ENCODE measurements around the gene TSGA10IP.

The TSGA10IP gene

DNA sequence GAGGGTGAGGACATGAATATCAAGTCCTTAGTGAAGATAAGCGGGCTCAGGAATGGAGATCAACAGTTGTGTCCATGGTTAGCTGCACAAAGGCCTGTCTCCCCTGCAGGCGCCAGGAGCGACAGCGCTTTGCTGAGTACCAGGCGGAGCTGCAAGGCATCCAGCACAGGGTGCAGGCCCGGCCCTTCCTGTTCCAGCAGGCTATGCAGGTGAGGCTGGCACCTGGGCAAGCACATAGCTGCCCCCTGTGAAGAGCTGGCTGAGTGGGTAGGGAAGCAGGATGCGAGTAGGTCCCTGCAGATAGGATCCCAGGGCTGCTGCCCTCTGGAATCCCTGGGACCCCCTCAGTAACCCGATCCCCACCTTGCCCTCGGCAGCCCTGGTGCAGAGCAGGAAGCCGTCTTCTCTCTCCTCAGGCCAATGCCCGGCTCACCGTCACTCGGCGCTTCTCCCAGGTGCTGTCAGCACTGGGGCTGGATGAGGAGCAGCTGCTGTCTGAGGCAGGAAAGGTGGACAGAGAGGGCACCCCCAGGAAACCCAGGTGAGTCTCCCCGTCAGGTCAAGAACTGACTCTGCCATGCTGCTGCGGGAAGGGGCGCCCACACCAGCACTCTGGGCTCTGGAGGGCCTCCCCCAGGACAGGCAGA, 13.6 kb downstream of the TSGA10IP start:
- no peak overlapping the region for H3K27ac ChIP-seq (ENCODE audit: insufficient read depth, low read length, poor library complexity, severe bottlenecking)
- DNase-seq = no peak
- H3K9me3 ChIP-seq (ENCODE audit: control insufficient read depth, low read length) = no peaks in the 10 kb centered on the region
- no peak overlapping the region for H3K4me3 ChIP-seq (ENCODE audit: insufficient read depth, low read depth, low read length, poor library complexity, severe bottlenecking)
- no peaks in the 10 kb centered on the region for H3K27me3 ChIP-seq (replicated peaks; ENCODE audit: control insufficient read depth, insufficient read depth, low read length, poor library complexity, severe bottlenecking)
- peaks cover 1% of the 10 kb centered on the region for H3K36me3 ChIP-seq (ENCODE audit: control insufficient read depth, insufficient read depth, low read length)
- peaks cover 21% of the 10 kb centered on the region for H3K4me1 ChIP-seq (ENCODE audit: control insufficient read depth, insufficient read depth, low read length, poor library complexity, severe bottlenecking)

DNA sequence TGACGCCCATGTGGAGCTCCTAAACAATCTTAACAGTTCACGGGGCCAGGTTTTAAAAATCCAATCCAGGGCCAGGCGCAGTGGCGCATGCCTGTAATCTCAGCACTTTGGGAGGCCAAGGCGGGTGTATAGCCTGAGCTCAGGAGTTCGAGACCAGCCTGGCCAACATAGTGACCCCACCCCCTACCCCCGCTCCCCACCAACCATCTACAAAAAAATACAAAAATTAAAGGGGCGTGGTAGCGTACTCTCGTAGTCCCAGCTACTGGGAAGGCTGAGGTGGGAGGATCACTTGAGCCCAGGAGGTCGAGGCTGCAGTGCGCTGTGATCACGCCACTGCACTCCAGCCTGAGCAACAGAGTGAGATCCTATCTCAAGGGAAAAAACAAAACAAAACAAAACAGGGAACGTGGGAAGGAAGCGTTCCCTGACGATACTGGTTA, 15.6 kb downstream of the TSGA10IP start:
- H3K4me3 ChIP-seq (ENCODE audit: insufficient read depth, low read depth, low read length, poor library complexity, severe bottlenecking) = peak overlapping the region; percentile 100
- peaks cover 21% of the 10 kb centered on the region for H3K4me1 ChIP-seq (ENCODE audit: control insufficient read depth, insufficient read depth, low read length, poor library complexity, severe bottlenecking)
- peaks cover 20% of the 10 kb centered on the region for H3K36me3 ChIP-seq (ENCODE audit: control insufficient read depth, insufficient read depth, low read length)
- DNase-seq = no peak
- H3K9me3 ChIP-seq (ENCODE audit: control insufficient read depth, low read length) = no peaks in the 10 kb centered on the region
- H3K27me3 ChIP-seq (replicated peaks; ENCODE audit: control insufficient read depth, insufficient read depth, low read length, poor library complexity, severe bottlenecking) = no peaks in the 10 kb centered on the region
- peak overlapping the region; percentile 98 for H3K27ac ChIP-seq (ENCODE audit: insufficient read depth, low read length, poor library complexity, severe bottlenecking)

GRCh38 chr11:65961267-65962140, 16.2 kb downstream of the TSGA10IP start, which contains the start of gene SART1:
Gene SART1, plus strand, starts transcription at chr11:65961734. Its CDS starts 47 bp downstream, at chr11:65961781.
- Histone ChIP-seq H3K4me1 (ENCODE audit: control insufficient read depth, insufficient read depth, low read length, poor library complexity, severe bottlenecking) (peaks cover 21% of the 10 kb centered on the region), H3K9me3 (ENCODE audit: control insufficient read depth, low read length) (no peaks in the 10 kb centered on the region), H3K4me3 (ENCODE audit: insufficient read depth, low read depth, low read length, poor library complexity, severe bottlenecking) (peak within 1 kb of the TSS; percentile 100), H3K36me3 (ENCODE audit: control insufficient read depth, insufficient read depth, low read length) (peaks cover 26% of the 10 kb centered on the region), H3K27ac (ENCODE audit: insufficient read depth, low read length, poor library complexity, severe bottlenecking) (peak within 1 kb of the TSS; percentile 98), H3K27me3 (replicated peaks; ENCODE audit: control insufficient read depth, insufficient read depth, low read length, poor library complexity, severe bottlenecking) (no peaks in the 10 kb centered on the region)
- DNase-seq = peak; percentile 95

DNA sequence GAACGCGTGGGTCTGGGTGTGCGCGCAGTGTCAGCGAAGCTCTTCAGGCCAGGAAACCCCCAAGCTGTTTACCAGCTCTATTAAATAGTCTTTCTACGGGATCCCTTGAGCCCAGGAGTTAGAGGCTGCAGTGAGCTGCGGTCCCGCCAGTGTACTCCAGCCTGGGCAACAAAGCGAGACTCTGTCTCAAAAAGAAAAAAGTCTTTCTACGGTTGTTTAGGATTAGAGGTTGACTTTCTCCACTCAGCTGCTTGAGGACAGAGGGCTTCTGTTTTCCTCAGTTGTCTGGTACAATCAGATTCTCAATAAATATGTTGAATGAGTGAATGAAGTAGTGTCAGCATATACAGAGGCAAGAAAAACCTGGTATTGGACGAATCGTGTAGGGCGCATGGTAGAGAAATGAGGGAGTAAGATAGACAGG, 16.9 kb downstream of the TSGA10IP start:
- H3K36me3 ChIP-seq (ENCODE audit: control insufficient read depth, insufficient read depth, low read length) = peaks cover 33% of the 10 kb centered on the region
- H3K4me3 ChIP-seq (ENCODE audit: insufficient read depth, low read depth, low read length, poor library complexity, severe bottlenecking) = peak overlapping the region; percentile 100
- peaks cover 21% of the 10 kb centered on the region for H3K4me1 ChIP-seq (ENCODE audit: control insufficient read depth, insufficient read depth, low read length, poor library complexity, severe bottlenecking)
- H3K27ac ChIP-seq (ENCODE audit: insufficient read depth, low read length, poor library complexity, severe bottlenecking) = peak overlapping the region; percentile 98
- no peak for DNase-seq
- H3K27me3 ChIP-seq (replicated peaks; ENCODE audit: control insufficient read depth, insufficient read depth, low read length, poor library complexity, severe bottlenecking) = no peaks in the 10 kb centered on the region
- H3K9me3 ChIP-seq (ENCODE audit: control insufficient read depth, low read length) = no peaks in the 10 kb centered on the region

- Histone ChIP-seq H3K4me1 (ENCODE audit: control insufficient read depth, insufficient read depth, low read length, poor library complexity, severe bottlenecking) (peaks cover 18% of the 10 kb centered on the region), H3K4me3 (ENCODE audit: insufficient read depth, low read depth, low read length, poor library complexity, severe bottlenecking) (no peak overlapping the region), H3K9me3 (ENCODE audit: control insufficient read depth, low read length) (no peaks in the 10 kb centered on the region), H3K27ac (ENCODE audit: insufficient read depth, low read length, poor library complexity, severe bottlenecking) (no peak overlapping the region), H3K27me3 (replicated peaks; ENCODE audit: control insufficient read depth, insufficient read depth, low read length, poor library complexity, severe bottlenecking) (no peaks in the 10 kb centered on the region), H3K36me3 (ENCODE audit: control insufficient read depth, insufficient read depth, low read length) (peaks cover 60% of the 10 kb centered on the region)
- DNase-seq = no peak
These were observed 19.6 kb downstream of the TSGA10IP start for GRCh38 chr11:65964906-65965305.

GRCh38 chr11:65965986-65966762, 20.9 kb downstream of the TSGA10IP start:
- Histone ChIP-seq H3K27ac (ENCODE audit: insufficient read depth, low read length, poor library complexity, severe bottlenecking) (no peak overlapping the region), H3K9me3 (ENCODE audit: control insufficient read depth, low read length) (no peaks in the 10 kb centered on the region), H3K4me3 (ENCODE audit: insufficient read depth, low read depth, low read length, poor library complexity, severe bottlenecking) (no peak overlapping the region), H3K27me3 (replicated peaks; ENCODE audit: control insufficient read depth, insufficient read depth, low read length, poor library complexity, severe bottlenecking) (no peaks in the 10 kb centered on the region), H3K36me3 (ENCODE audit: control insufficient read depth, insufficient read depth, low read length) (peaks cover 63% of the 10 kb centered on the region), H3K4me1 (ENCODE audit: control insufficient read depth, insufficient read depth, low read length, poor library complexity, severe bottlenecking) (peaks cover 18% of the 10 kb centered on the region)
- DNase-seq = no peak

DNA sequence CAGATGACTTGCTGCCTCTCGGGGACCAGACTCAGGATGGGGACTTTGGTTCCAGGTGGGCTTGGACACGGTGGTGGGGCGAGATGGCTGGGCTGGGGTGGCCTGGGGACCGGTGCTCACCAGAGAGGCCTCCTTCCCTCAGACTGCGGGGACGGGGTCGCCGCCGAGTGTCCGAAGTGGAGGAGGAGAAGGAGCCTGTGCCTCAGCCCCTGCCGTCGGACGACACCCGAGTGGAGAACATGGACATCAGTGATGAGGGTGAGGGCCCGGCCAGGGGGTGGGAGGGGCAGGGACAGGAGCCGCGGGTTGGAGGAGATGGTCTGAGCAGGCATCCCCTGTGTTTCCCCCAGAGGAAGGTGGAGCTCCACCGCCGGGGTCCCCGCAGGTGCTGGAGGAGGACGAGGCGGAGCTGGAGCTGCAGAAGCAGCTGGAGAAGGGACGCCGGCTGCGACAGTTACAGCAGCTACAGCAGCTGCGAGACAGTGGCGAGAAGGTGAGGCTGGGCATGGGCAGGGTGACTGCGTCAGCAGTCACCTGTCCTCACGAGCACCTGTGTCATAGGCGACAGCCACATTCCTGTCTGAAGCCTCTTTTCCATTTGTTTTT, 22.2 kb downstream of the TSGA10IP start:
- Histone ChIP-seq H3K27ac (ENCODE audit: insufficient read depth, low read length, poor library complexity, severe bottlenecking) (no peak overlapping the region), H3K27me3 (replicated peaks; ENCODE audit: control insufficient read depth, insufficient read depth, low read length, poor library complexity, severe bottlenecking) (no peaks in the 10 kb centered on the region), H3K36me3 (ENCODE audit: control insufficient read depth, insufficient read depth, low read length) (peaks cover 63% of the 10 kb centered on the region), H3K4me3 (ENCODE audit: insufficient read depth, low read depth, low read length, poor library complexity, severe bottlenecking) (no peak overlapping the region), H3K9me3 (ENCODE audit: control insufficient read depth, low read length) (no peaks in the 10 kb centered on the region), H3K4me1 (ENCODE audit: control insufficient read depth, insufficient read depth, low read length, poor library complexity, severe bottlenecking) (peaks cover 14% of the 10 kb centered on the region)
- no peak for DNase-seq

DNA sequence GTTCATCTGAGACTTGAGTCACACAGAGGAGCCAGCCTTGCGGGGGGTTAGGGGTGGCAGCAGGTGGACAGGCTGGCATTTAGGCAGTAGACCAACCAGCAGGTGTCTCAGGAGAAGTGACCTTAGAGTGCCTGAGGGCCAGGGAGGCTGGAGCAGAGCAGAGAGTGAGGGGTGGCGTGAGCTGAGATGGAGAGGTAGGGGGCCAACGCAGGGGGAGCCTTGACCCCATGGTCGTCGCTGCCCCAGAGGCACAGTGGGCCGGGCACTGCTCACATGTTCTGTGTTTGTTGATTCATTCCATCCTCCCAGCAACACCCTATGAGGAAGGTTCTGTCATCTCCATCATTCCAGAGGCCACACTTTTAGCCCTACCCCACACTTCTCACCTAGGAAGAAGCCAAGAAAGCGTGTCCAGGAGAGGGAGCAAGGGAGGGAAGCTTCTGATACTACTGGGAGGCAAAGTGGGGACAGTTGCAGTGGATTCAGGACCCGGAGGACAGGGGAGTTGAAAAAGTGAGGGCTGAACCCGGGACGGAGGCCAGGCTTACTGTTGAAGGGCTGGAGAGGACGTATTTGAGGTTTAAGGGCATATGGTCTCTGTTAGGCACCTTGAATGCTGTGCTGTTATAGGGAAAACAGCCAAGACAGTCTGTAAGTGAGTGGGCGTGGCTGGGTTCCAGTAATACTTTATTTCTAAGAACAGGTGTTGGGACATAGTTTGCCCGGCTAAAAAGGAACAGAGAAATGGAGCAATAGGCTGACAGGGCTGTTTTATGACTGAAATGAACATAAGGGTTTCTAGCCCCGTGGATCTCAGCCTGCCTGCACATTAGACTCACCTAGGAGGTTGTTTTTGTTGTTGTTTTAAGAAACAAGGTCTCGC, 23.6 kb downstream of the TSGA10IP start:
- Histone ChIP-seq H3K27ac (ENCODE audit: insufficient read depth, low read length, poor library complexity, severe bottlenecking) (no peak overlapping the region), H3K4me1 (ENCODE audit: control insufficient read depth, insufficient read depth, low read length, poor library complexity, severe bottlenecking) (peaks cover under 1% of the 10 kb centered on the region), H3K36me3 (ENCODE audit: control insufficient read depth, insufficient read depth, low read length) (peaks cover 67% of the 10 kb centered on the region), H3K27me3 (replicated peaks; ENCODE audit: control insufficient read depth, insufficient read depth, low read length, poor library complexity, severe bottlenecking) (no peaks in the 10 kb centered on the region), H3K4me3 (ENCODE audit: insufficient read depth, low read depth, low read length, poor library complexity, severe bottlenecking) (no peak overlapping the region), H3K9me3 (ENCODE audit: control insufficient read depth, low read length) (no peaks in the 10 kb centered on the region)
- DNase-seq = no peak

DNA sequence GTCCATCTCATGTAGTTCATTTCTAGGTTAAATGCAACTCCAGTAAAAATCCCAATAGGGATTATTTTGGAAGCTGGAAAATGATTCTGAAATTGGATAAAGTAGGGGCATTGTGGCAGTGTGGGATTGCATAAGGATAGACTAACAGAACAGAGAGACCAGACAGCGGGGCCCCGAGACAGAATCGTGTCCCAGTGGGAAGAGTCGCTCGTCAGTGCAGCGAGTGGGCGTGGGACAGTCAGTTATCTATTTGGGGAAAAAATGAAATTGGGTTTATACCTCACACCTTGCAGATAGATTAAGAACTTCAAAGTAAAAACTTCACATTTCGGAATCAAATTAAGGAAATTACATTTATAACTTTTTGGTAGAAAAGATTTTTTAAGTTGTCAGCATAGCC, 26.8 kb downstream of the TSGA10IP start:
- H3K4me1 ChIP-seq (ENCODE audit: control insufficient read depth, insufficient read depth, low read length, poor library complexity, severe bottlenecking) = no peaks in the 10 kb centered on the region
- H3K4me3 ChIP-seq (ENCODE audit: insufficient read depth, low read depth, low read length, poor library complexity, severe bottlenecking) = no peak overlapping the region
- H3K27me3 ChIP-seq (replicated peaks; ENCODE audit: control insufficient read depth, insufficient read depth, low read length, poor library complexity, severe bottlenecking) = no peaks in the 10 kb centered on the region
- no peak overlapping the region for H3K27ac ChIP-seq (ENCODE audit: insufficient read depth, low read length, poor library complexity, severe bottlenecking)
- no peaks in the 10 kb centered on the region for H3K9me3 ChIP-seq (ENCODE audit: control insufficient read depth, low read length)
- H3K36me3 ChIP-seq (ENCODE audit: control insufficient read depth, insufficient read depth, low read length) = peaks cover 48% of the 10 kb centered on the region
- no peak for DNase-seq
